ENCODE data around the gene MRM2.

MRM2 gene

GRCh38 chr7:2287745-2288144 lies 45.7 kb upstream of the MRM2 start:
- Histone ChIP-seq H3K27ac (no peak overlapping the region), H3K4me3 (ENCODE audit: low read depth, low read length) (no peak overlapping the region), H3K27me3 (replicated peaks) (no peaks in the 10 kb centered on the region), H3K36me3 (replicated peaks) (peaks cover 4% of the 10 kb centered on the region)
- no peak for TF ChIP-seq CTCF (IDR thresholded peaks at IDR 0.05; ENCODE audit: low read depth, low read length, missing control alignments)
- in situ Hi-C loops (cut with HindIII; ENCODE audit: low pct_ligation_motif_present, low sequenced_read_pairs), result no loop called here
- no peak for DNase-seq

GRCh38 chr7:2283074-2283473 lies 41.1 kb upstream of the MRM2 start:
- H3K36me3 ChIP-seq (replicated peaks), result no peaks in the 10 kb centered on the region
- in situ Hi-C loops (cut with HindIII; ENCODE audit: low pct_ligation_motif_present, low sequenced_read_pairs), result no loop called here
- no peak overlapping the region for H3K27ac ChIP-seq
- H3K4me3 ChIP-seq (ENCODE audit: low read depth, low read length), result no peak overlapping the region
- H3K27me3 ChIP-seq (replicated peaks), result no peaks in the 10 kb centered on the region
- TF ChIP-seq CTCF (IDR thresholded peaks at IDR 0.05; ENCODE audit: low read depth, low read length, missing control alignments), result no peak
- no peak for DNase-seq

- Histone ChIP-seq H3K27me3 (replicated peaks) (no peaks in the 10 kb centered on the region), H3K4me3 (ENCODE audit: low read depth, low read length) (no peak overlapping the region), H3K36me3 (replicated peaks) (peaks cover 2% of the 10 kb centered on the region), H3K27ac (no peak overlapping the region)
- no peak for TF ChIP-seq CTCF (IDR thresholded peaks at IDR 0.05; ENCODE audit: low read depth, low read length, missing control alignments)
- in situ Hi-C loops (cut with HindIII; ENCODE audit: low pct_ligation_motif_present, low sequenced_read_pairs), result no loop called here
- no peak for DNase-seq
These were observed 40.3 kb upstream of the MRM2 start for GRCh38 chr7:2282185-2282751.

GRCh38 chr7:2281541-2281940 lies 39.5 kb upstream of the MRM2 start:
- in situ Hi-C loops (cut with HindIII; ENCODE audit: low pct_ligation_motif_present, low sequenced_read_pairs), result no loop called here
- TF ChIP-seq CTCF (IDR thresholded peaks at IDR 0.05; ENCODE audit: low read depth, low read length, missing control alignments), result no peak
- H3K27me3 ChIP-seq (replicated peaks), result no peaks in the 10 kb centered on the region
- peaks cover 5% of the 10 kb centered on the region for H3K36me3 ChIP-seq (replicated peaks)
- no peak overlapping the region for H3K4me3 ChIP-seq (ENCODE audit: low read depth, low read length)
- H3K27ac ChIP-seq, result no peak overlapping the region
- DNase-seq, result no peak

GRCh38 chr7:2280424-2280823 lies 38.4 kb upstream of the MRM2 start:
- H3K36me3 ChIP-seq (replicated peaks), result peaks cover 9% of the 10 kb centered on the region
- H3K27me3 ChIP-seq (replicated peaks), result no peaks in the 10 kb centered on the region
- no peak overlapping the region for H3K4me3 ChIP-seq (ENCODE audit: low read depth, low read length)
- H3K27ac ChIP-seq, result no peak overlapping the region
- no peak for TF ChIP-seq CTCF (IDR thresholded peaks at IDR 0.05; ENCODE audit: low read depth, low read length, missing control alignments)
- in situ Hi-C loops (cut with HindIII; ENCODE audit: low pct_ligation_motif_present, low sequenced_read_pairs), result no loop called here
- no peak for DNase-seq

- Histone ChIP-seq H3K4me3 (ENCODE audit: low read depth, low read length) (no peak overlapping the region), H3K27me3 (replicated peaks) (no peaks in the 10 kb centered on the region), H3K36me3 (replicated peaks) (peaks cover 9% of the 10 kb centered on the region), H3K27ac (no peak overlapping the region)
- in situ Hi-C loops (cut with HindIII; ENCODE audit: low pct_ligation_motif_present, low sequenced_read_pairs), result no loop called here
- DNase-seq, result no peak
- no peak for TF ChIP-seq CTCF (IDR thresholded peaks at IDR 0.05; ENCODE audit: low read depth, low read length, missing control alignments)
These were observed 37.9 kb upstream of the MRM2 start for GRCh38 chr7:2279896-2280295.
